ENCODE data around the gene PCSK1. TPM values are rescaled to one million over a fixed set of nuclear protein-coding genes. Genes with fewer than 3 reads are reported as not detected.
A peak's percentile ranks its signal among the peaks of the same experiment; 100 is the strongest.

PCSK1 gene
- total and polyA plus RNA-seq, 8 donors: 0.18 to 4.8 (median 0.58) TPM; not detected in 4

DNA sequence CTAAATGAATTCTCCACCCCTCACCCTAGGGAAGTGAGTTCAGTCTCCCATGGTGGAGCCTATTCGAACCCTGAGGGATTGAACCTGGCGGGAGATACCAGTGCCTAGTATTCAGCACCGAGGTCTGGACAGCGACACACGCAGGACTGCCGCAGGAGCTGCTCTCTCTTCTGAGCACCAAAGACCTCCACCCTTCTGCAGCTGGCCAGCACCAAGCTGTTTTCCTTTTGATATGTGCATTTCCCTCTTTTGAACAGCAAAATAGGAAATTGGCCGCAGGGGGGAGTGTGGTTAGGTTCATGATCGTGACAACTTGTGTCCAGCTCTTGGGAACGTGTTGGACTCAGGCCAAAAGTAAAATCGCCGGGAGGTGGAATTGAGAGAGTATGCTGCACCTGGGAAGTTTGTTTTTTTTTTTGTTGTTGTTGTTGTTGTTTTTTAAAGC lies 1.2 kb upstream of the PCSK1 start:
- Histone ChIP-seq H3K27me3 (peaks cover 5 to 59% (median 34%) of the 10 kb centered on the region in 3 donors), H3K4me1 (peaks cover 12 to 38% (median 27%) of the 10 kb centered on the region in 4 donors), H3K36me3 (no peaks in the 10 kb centered on the region), H3K4me3 (no peak overlapping the region), H3K27ac (no peak overlapping the region), H3K9me3 (no peaks in the 10 kb centered on the region)
- TF ChIP-seq POLR2AphosphoS5 (IDR thresholded peaks at IDR 0.05): no peak
- no peak for TF ChIP-seq EP300 (IDR thresholded peaks at IDR 0.05)
- TF ChIP-seq, protein P1, sequence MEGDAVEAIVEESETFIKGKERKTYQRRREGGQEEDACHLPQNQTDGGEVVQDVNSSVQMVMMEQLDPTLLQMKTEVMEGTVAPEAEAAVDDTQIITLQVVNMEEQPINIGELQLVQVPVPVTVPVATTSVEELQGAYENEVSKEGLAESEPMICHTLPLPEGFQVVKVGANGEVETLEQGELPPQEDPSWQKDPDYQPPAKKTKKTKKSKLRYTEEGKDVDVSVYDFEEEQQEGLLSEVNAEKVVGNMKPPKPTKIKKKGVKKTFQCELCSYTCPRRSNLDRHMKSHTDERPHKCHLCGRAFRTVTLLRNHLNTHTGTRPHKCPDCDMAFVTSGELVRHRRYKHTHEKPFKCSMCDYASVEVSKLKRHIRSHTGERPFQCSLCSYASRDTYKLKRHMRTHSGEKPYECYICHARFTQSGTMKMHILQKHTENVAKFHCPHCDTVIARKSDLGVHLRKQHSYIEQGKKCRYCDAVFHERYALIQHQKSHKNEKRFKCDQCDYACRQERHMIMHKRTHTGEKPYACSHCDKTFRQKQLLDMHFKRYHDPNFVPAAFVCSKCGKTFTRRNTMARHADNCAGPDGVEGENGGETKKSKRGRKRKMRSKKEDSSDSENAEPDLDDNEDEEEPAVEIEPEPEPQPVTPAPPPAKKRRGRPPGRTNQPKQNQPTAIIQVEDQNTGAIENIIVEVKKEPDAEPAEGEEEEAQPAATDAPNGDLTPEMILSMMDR (IDR thresholded peaks at IDR 0.05): no peak
- TF ChIP-seq POLR2A (IDR thresholded peaks at IDR 0.05): no peak
- intact Hi-C loops (cut with DNase I; ENCODE audit: low total_unique reads): no loop called here
- peak; percentile 63 to 91 for DNase-seq
- 2 to 7% (median 4%) methylated on average over 10 to 11 of the region's 11 CpGs for WGBS, 5 donors

DNA sequence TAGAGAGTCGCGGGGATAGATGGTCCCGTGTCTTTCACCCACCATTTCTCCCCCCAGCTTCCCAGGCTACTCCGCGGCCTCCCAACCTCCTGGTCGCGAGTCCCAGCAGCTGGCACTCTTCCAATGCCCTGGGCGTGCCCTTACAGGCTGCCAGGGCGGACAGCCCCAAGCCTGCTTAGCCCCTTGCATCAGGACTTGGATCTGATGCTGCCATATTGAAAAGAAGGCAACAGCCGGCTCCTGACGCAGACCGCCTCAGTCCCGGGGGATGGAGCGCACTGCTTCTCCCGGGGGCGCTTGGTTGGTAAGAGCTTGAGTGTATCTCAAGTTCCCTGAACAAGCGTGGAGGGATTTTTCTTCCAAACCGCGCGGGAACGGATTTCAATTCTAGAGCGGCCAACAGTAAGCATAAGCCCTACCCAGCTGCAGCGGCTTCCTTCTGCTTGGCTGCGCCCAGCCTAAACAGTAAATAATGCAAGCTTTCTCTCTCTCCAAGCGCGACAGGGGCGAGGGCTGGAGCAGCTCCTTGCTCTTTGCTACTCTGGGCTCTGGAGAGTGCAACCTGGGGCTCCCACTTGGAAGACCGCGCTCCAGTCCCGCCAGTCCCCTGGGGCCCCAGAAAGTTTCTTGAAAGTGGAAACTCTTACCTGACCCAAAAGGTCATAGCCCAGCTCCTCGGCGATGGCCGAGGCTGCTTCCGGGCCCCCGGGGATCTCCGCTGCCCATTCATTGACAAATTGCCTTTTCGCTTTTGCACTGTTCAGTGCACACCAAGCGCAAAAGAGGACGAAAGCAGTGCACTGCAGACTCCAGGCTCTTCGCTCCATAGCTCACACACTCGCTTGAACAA lies 607 bp downstream of the PCSK1 start:
- peaks cover 5 to 62% (median 34%) of the 10 kb centered on the region in 3 donors for H3K27me3 ChIP-seq
- H3K4me1 ChIP-seq: peaks cover 12 to 38% (median 27%) of the 10 kb centered on the region in 4 donors
- H3K27ac ChIP-seq: no peak overlapping the region
- DNase-seq: peak in 1 of 2 donors; percentile 45
- 6 to 14% (median 7%) methylated on average over 31 to 41 of the region's 41 CpGs for WGBS, 5 donors
- H3K9me3 ChIP-seq: no peaks in the 10 kb centered on the region
- peak overlapping the region; percentile 18 to 41 (median 24) for H3K4me3 ChIP-seq
- TF ChIP-seq POLR2AphosphoS5 (IDR thresholded peaks at IDR 0.05) (no peak), EP300 (IDR thresholded peaks at IDR 0.05) (no peak), POLR2A (IDR thresholded peaks at IDR 0.05) (no peak)
- TF ChIP-seq, protein P1 (IDR thresholded peaks at IDR 0.05): no peak
- intact Hi-C loops (cut with DNase I; ENCODE audit: low total_unique reads): no loop called here
- H3K36me3 ChIP-seq: no peaks in the 10 kb centered on the region

DNA sequence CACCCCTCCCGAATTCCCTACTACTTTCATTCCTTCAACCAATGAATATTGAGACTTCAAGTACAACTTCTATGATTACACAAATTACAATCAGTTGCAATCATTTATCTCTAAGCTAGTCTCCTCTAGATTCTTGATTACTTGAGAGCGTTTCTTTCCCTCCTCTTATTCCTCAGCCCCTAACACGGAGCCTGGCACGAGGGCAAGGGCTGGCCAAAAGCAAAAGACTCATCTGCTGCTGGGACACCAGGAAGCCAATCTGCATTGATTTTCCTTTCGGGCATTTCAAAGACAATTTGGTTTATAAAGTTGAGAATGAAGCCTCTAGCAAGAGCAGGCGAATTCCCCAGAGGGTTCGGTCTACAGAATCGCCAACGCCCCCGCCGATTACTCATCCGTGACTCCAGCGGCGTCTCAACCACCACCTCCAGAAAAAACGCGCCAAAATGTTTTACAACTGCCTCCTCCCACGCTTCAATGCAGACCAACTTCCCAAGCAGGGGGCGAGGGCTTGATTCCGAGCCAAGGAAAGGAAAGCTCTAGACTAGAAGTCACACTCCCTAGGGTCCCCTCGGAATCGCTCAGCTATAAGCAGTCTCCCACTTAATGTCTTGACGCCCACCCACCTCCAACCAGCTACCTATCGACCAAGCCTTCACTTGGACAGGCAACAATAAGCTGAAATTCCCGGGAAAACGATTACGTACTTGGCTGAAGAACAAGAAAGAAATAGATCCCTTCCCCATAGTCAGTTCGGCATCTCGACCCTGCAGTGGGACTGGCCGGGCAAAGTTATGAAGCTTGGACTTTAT lies 1.5 kb downstream of the PCSK1 start:
- peak overlapping the region; percentile 18 to 41 (median 24) for H3K4me3 ChIP-seq
- peak in 1 of 2 donors; percentile 7 for DNase-seq
- no peak overlapping the region for H3K27ac ChIP-seq
- no peak for TF ChIP-seq POLR2AphosphoS5 (IDR thresholded peaks at IDR 0.05)
- TF ChIP-seq EP300 (IDR thresholded peaks at IDR 0.05): no peak
- no peak for TF ChIP-seq POLR2A (IDR thresholded peaks at IDR 0.05)
- TF ChIP-seq, protein P1 (IDR thresholded peaks at IDR 0.05): no peak
- peaks cover 5 to 67% (median 34%) of the 10 kb centered on the region in 3 donors for H3K27me3 ChIP-seq
- 4 to 8% (median 7%) methylated on average over 29 of the region's 29 CpGs for WGBS, 5 donors
- H3K9me3 ChIP-seq: no peaks in the 10 kb centered on the region
- intact Hi-C loops (cut with DNase I; ENCODE audit: low total_unique reads): no loop called here
- H3K4me1 ChIP-seq: peaks cover 12 to 38% (median 27%) of the 10 kb centered on the region in 4 donors
- no peaks in the 10 kb centered on the region for H3K36me3 ChIP-seq

DNA sequence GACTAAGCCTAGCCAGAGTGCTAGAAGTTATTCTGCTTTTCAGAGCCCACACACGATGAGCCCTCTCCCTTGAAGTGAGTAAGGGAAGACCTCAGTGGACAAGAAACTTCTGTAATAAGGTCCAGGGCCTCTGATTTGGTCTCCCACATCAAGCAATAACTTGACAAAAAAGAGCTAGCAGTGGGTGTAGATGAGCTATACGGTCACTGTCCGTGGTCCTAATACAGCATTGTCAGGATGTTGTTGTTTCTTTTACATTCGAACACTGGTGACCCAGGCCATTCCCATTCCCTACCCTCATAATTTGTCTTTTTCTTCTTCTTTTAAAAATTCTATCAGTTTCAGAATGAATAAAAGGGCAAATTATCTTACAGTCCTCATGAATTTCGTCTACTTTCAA lies 5.2 kb downstream of the PCSK1 start:
- intact Hi-C loops (cut with DNase I; ENCODE audit: low total_unique reads): no loop called here
- H3K36me3 ChIP-seq: no peaks in the 10 kb centered on the region
- H3K9me3 ChIP-seq: no peaks in the 10 kb centered on the region
- no peak overlapping the region for H3K27ac ChIP-seq
- peaks cover 5 to 39% (median 21%) of the 10 kb centered on the region in 3 donors for H3K27me3 ChIP-seq
- H3K4me3 ChIP-seq: no peak overlapping the region
- peaks cover 8 to 21% (median 14%) of the 10 kb centered on the region in 4 donors for H3K4me1 ChIP-seq
- no peak for TF ChIP-seq EP300 (IDR thresholded peaks at IDR 0.05)
- no peak for TF ChIP-seq POLR2A (IDR thresholded peaks at IDR 0.05)
- TF ChIP-seq, protein P1 (IDR thresholded peaks at IDR 0.05): no peak
- TF ChIP-seq POLR2AphosphoS5 (IDR thresholded peaks at IDR 0.05): no peak
- DNase-seq: peak in 1 of 2 donors; percentile 14
- 45 to 62% (median 50%) methylated on average over 5 of the region's 5 CpGs for WGBS, 5 donors

Data from stomach (tissue), 9 donors.